SK-N-SH (cell line): ENCODE data around the gene SPATC1L. TPM values are rescaled to one million over a fixed set of nuclear protein-coding genes. Genes with fewer than 3 reads are reported as not detected.

ENCODE experiments used
- CTCF ChIA-PET: fragments of 300-600, 350-600 bp; formaldehyde crosslinking; extraction: SDS; loops from one replicate; lab custom pipeline; 2021; lab: Yijun Ruan, JAX
- POLR2A ChIA-PET: fragments of 350-600 bp; sonication (Branson Sonifier 250); formaldehyde crosslinking; extraction: SDS; loops from one replicate; lab custom pipeline; 2020; ENCODE audit warnings: antibody characterized with exemption, inconsistent platforms; lab: Yijun Ruan, JAX
- DNase-seq: peaks from one replicate; pipeline ENCODE4 v3.0.0; 2012
- H2AFZ ChIP-seq: fragments of 200-600 bp; sonication (generic); 2 replicates; pipeline ENCODE4 v1.8.1; 2016; ENCODE audit warnings: antibody characterized with exemption, mild to moderate bottlenecking, low read depth
- H3F3A ChIP-seq: fragments of 200-600 bp; sonication (generic); replicated peaks from 2 replicates; pipeline ENCODE3; 2016; ENCODE audit warnings: antibody characterized with exemption, mild to moderate bottlenecking; ENCODE audit not compliant: insufficient read depth
- H3K27ac ChIP-seq, 2 experiments: fragments of 200-500 bp in 1 of 2; fragments of 200-600 bp in 1 of 2; sonication (Bioruptor generic) in 1 of 2; sonication (generic), shearing (Covaris generic) in 1 of 2; 2 replicates each; pipeline versions ENCODE4 v1.5.1 to v1.6.1; 2014 to 2016; ENCODE audit warnings: low read depth in 2 of 2, inconsistent platforms in 1 of 2, low read length in 1 of 2, mild to moderate bottlenecking in 1 of 2, mixed read lengths in 1 of 2
- H3K27me3 ChIP-seq: fragments of 200-600 bp; sonication (generic), shearing (Covaris generic); 2 replicates; pipeline ENCODE4 v1.6.1; 2016; ENCODE audit warnings: mixed run types; ENCODE audit not compliant: insufficient read depth
- H3K36me3 ChIP-seq, 2 experiments: fragments of 200-500 bp in 1 of 2; fragments of 200-600 bp in 1 of 2; sonication (Bioruptor generic) in 1 of 2; sonication (generic) in 1 of 2; replicated peaks in 1 of 2; 2 replicates each; pipeline versions ENCODE3 to v1.5.1; 2014 to 2016; ENCODE audit warnings: low read length in 1 of 2, mild to moderate bottlenecking in 1 of 2; ENCODE audit not compliant: insufficient read depth in 2 of 2, control insufficient read depth in 1 of 2
- H3K4me1 ChIP-seq, 2 experiments: fragments of 200-500 bp in 1 of 2; fragments of 200-600 bp in 1 of 2; sonication (Bioruptor generic) in 1 of 2; sonication (generic), shearing (Covaris generic) in 1 of 2; 2 replicates each; pipeline versions ENCODE4 v1.5.1 to v1.6.1; 2014 to 2016; ENCODE audit warnings: low read depth in 1 of 2, low read length in 1 of 2, mixed run types in 1 of 2; ENCODE audit not compliant: insufficient read depth in 2 of 2, control insufficient read depth in 1 of 2
- H3K4me2 ChIP-seq: fragments of 200-600 bp; sonication (generic), shearing (Covaris generic); 2 replicates; pipeline ENCODE4 v1.6.1; 2017; ENCODE audit warnings: mixed run types
- H3K4me3 ChIP-seq, 2 experiments: fragments of 200-500 bp in 1 of 2; fragments of 200-600 bp in 1 of 2; sonication (Bioruptor generic) in 1 of 2; sonication (generic), shearing (Covaris generic) in 1 of 2; 2 replicates each; pipeline versions ENCODE4 v1.5.1 to v1.8.1; 2014 to 2016; ENCODE audit warnings: low read depth in 2 of 2, inconsistent platforms in 1 of 2, low read length in 1 of 2, mild to moderate bottlenecking in 1 of 2, mixed read lengths in 1 of 2, moderate library complexity in 1 of 2
- H3K79me2 ChIP-seq: fragments of 200-600 bp; sonication (generic); 2 replicates; pipeline ENCODE4 v1.8.1; 2017; ENCODE audit warnings: mild to moderate bottlenecking; ENCODE audit not compliant: insufficient read depth
- H3K9ac ChIP-seq: fragments of 200-600 bp; sonication (generic); 2 replicates; pipeline ENCODE4 v1.6.1; 2017; ENCODE audit warnings: mixed run types
- H3K9me2 ChIP-seq: fragments of 200-600 bp; sonication (generic); 2 replicates; pipeline ENCODE4 v1.6.1; 2017; ENCODE audit warnings: mixed run types
- H3K9me3 ChIP-seq: fragments of 200-600 bp; sonication (generic); 2 replicates; pipeline ENCODE4 v1.6.1; 2017; ENCODE audit warnings: mixed run types, mild to moderate bottlenecking, moderate library complexity
- H4K20me1 ChIP-seq: fragments of 200-600 bp; sonication (generic); 2 replicates; pipeline ENCODE4 v1.6.1; 2017; ENCODE audit warnings: mild to moderate bottlenecking, mixed run types; ENCODE audit not compliant: insufficient read depth
- ELF1 ChIP-seq: IDR thresholded peaks from 2 replicates; pipeline ENCODE4 v1.4.0; 2012
- EP300 ChIP-seq, 2 experiments: IDR thresholded peaks; 2 replicates each; pipeline versions ENCODE4 v1.4.0 to v1.6.1; 2012; ENCODE audit warnings: borderline replicate concordance in 1 of 2, low read depth in 1 of 2, low read length in 1 of 2
- EZH2phosphoT487 ChIP-seq: fragments of 200-600 bp; sonication (generic); IDR thresholded peaks from 2 replicates; pipeline ENCODE4 v1.6.1; 2017; ENCODE audit warnings: low read depth, mixed run types, mild to moderate bottlenecking, antibody characterized with exemption, moderate library complexity, borderline replicate concordance
- FOXJ3 ChIP-seq: sonication (generic); formaldehyde crosslinking; IDR thresholded peaks from 2 replicates; pipeline ENCODE4 v1.5.1; 2020; ENCODE audit warnings: mild to moderate bottlenecking, missing genetic modification reagents
- FOXM1 ChIP-seq: IDR thresholded peaks from 2 replicates; pipeline ENCODE4 v1.4.0; 2012; ENCODE audit warnings: low read depth, mild to moderate bottlenecking
- NFIC ChIP-seq: IDR thresholded peaks from 2 replicates; pipeline ENCODE4 v1.4.0; 2012; ENCODE audit warnings: borderline replicate concordance
- RCOR1 ChIP-seq: fragments of 150-350 bp; IDR thresholded peaks from 2 replicates; pipeline ENCODE4 v1.6.1; 2017; ENCODE audit warnings: antibody characterized with exemption, low read length
- RFX5 ChIP-seq: IDR thresholded peaks from 2 replicates; pipeline ENCODE4 v1.6.1; 2012; ENCODE audit warnings: mild to moderate bottlenecking, improper control_type of control experiment, low read length
- TEAD4 ChIP-seq: IDR thresholded peaks from 2 replicates; pipeline ENCODE4 v1.4.0; 2012; ENCODE audit warnings: mild to moderate bottlenecking, borderline replicate concordance; ENCODE audit not compliant: insufficient read depth
- USF1 ChIP-seq: IDR thresholded peaks from 2 replicates; pipeline ENCODE4 v1.4.0; 2012; ENCODE audit warnings: low read depth, borderline replicate concordance
- YY1 ChIP-seq: IDR thresholded peaks from 2 replicates; pipeline ENCODE4 v1.4.0; 2012; ENCODE audit warnings: low read depth, mild to moderate bottlenecking
- WGBS: methylation state at CpG from one replicate; pipeline ENCODE4 v1.1.6; 2017; ENCODE audit warnings: low lambda C conversion rate; 5-methylcytosine and 5-hydroxymethylcytosine counted together
- polyA plus RNA-seq, 3 experiments: library from polyadenylated mRNA; depleted of rRNA; stranded (reverse); fragments of >200 nt; gene quantifications; 2 replicates each; pipeline ENCODE4 v1.2.3, GENCODE V29; 2012
- TF ChIP-seq, protein P1 (sequence below): IDR thresholded peaks from 2 replicates; pipeline ENCODE4 v1.4.0; 2012; ENCODE audit warnings: low read depth, borderline replicate concordance
- TF ChIP-seq, protein P2 (sequence below): fragments of 150-350 bp; IDR thresholded peaks from 2 replicates; pipeline ENCODE4 v1.6.1; 2016; ENCODE audit warnings: mild to moderate bottlenecking, low read depth, low read length

Gene SPATC1L
- polyA plus RNA-seq, 1 of the 3 experiments (the other 2 are of a cell fraction), result 8.3 TPM

- TF ChIP-seq FOXJ3, result no peak
- TF ChIP-seq USF1, result no peak
These were observed 37.6 kb upstream of the SPATC1L start (continued) for GRCh38 chr21:46221664-46222435.

- Histone ChIP-seq H3K4me3 (no peak overlapping the region), H4K20me1 (no peaks in the 10 kb centered on the region; the same call in 1 of the 2 replicates), H2AFZ (no peak overlapping the region), H3K9me2 (no peaks in the 10 kb centered on the region), H3K36me3 (peaks cover 0 to 30% of the 10 kb centered on the region in 2 experiments), H3K79me2 (peaks cover 16% of the 10 kb centered on the region), H3K9me3 (no peaks in the 10 kb centered on the region), H3K27ac (no peak overlapping the region), H3K9ac (no peak overlapping the region), H3F3A (no peaks in the 10 kb centered on the region), H3K27me3 (no peaks in the 10 kb centered on the region), H3K4me2 (no peak overlapping the region), H3K4me1 (peaks cover 0 to 4% of the 10 kb centered on the region in 2 experiments; a peak in 1 of 4 replicates)
- ChIA-PET CTCF (interaction anchor here (0.9 to 1.6 kb wide), 4 partner anchors 8 to 68 kb away, joined by 4 to 7 read pairs (median 4); partner anchors contain the start of gene LSS), POLR2A (no interaction called here)
- no peak for DNase-seq
- TF ChIP-seq YY1 (no peak), ELF1 (no peak), FOXM1 (no peak), TEAD4 (no peak)
- TF ChIP-seq, protein P1, sequence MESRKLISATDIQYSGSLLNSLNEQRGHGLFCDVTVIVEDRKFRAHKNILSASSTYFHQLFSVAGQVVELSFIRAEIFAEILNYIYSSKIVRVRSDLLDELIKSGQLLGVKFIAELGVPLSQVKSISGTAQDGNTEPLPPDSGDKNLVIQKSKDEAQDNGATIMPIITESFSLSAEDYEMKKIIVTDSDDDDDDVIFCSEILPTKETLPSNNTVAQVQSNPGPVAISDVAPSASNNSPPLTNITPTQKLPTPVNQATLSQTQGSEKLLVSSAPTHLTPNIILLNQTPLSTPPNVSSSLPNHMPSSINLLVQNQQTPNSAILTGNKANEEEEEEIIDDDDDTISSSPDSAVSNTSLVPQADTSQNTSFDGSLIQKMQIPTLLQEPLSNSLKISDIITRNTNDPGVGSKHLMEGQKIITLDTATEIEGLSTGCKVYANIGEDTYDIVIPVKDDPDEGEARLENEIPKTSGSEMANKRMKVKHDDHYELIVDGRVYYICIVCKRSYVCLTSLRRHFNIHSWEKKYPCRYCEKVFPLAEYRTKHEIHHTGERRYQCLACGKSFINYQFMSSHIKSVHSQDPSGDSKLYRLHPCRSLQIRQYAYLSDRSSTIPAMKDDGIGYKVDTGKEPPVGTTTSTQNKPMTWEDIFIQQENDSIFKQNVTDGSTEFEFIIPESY, result no peak
- 83% methylated on average over 8 of the region's 8 CpGs for WGBS
These were observed 36.6 kb upstream of the SPATC1L start for GRCh38 chr21:46220847-46221246.

- Histone ChIP-seq H3K27ac (no peak overlapping the region), H3K4me3 (no peak overlapping the region), H2AFZ (no peak overlapping the region), H4K20me1 (no peaks in the 10 kb centered on the region; the same call in 1 of the 2 replicates), H3K36me3 (peaks cover 0 to 30% of the 10 kb centered on the region in 2 experiments), H3K9me2 (no peaks in the 10 kb centered on the region), H3K79me2 (peaks cover 12% of the 10 kb centered on the region), H3K9me3 (no peaks in the 10 kb centered on the region), H3K4me2 (no peak overlapping the region), H3K9ac (no peak overlapping the region), H3K27me3 (no peaks in the 10 kb centered on the region), H3F3A (no peaks in the 10 kb centered on the region), H3K4me1 (peaks cover 0 to 4% of the 10 kb centered on the region in 2 experiments; a peak in 1 of 4 replicates)
- ChIA-PET CTCF (interaction anchor here (0.9 to 1.6 kb wide), 4 partner anchors 7 to 77 kb away, joined by 4 to 7 read pairs (median 4); partner anchors contain the start of gene LSS), POLR2A (no interaction called here)
- WGBS, result 93% methylated on average over 13 of the region's 13 CpGs
- TF ChIP-seq, protein P2, sequence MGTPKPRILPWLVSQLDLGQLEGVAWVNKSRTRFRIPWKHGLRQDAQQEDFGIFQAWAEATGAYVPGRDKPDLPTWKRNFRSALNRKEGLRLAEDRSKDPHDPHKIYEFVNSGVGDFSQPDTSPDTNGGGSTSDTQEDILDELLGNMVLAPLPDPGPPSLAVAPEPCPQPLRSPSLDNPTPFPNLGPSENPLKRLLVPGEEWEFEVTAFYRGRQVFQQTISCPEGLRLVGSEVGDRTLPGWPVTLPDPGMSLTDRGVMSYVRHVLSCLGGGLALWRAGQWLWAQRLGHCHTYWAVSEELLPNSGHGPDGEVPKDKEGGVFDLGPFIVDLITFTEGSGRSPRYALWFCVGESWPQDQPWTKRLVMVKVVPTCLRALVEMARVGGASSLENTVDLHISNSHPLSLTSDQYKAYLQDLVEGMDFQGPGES, result no peak
- TF ChIP-seq RCOR1 (no peak), NFIC (no peak), ELF1 (no peak), EZH2phosphoT487 (no peak), EP300 (IDR thresholded peaks at IDR 0.05; ENCODE audit: borderline replicate concordance in 1 of 2, low read depth in 1 of 2, low read length in 1 of 2) (no peak), RFX5 (no peak)
- no peak for DNase-seq
These were observed 36.1 kb upstream of the SPATC1L start for GRCh38 chr21:46220275-46220810.
